ENCODE measurements around the gene SNX14. TPM values are rescaled to one million over a fixed set of nuclear protein-coding genes. Genes with fewer than 3 reads are reported as not detected.

SNX14 gene
- total and polyA plus RNA-seq, 8 donors, result 11.2 to 209 (median 61.5) TPM

DNA sequence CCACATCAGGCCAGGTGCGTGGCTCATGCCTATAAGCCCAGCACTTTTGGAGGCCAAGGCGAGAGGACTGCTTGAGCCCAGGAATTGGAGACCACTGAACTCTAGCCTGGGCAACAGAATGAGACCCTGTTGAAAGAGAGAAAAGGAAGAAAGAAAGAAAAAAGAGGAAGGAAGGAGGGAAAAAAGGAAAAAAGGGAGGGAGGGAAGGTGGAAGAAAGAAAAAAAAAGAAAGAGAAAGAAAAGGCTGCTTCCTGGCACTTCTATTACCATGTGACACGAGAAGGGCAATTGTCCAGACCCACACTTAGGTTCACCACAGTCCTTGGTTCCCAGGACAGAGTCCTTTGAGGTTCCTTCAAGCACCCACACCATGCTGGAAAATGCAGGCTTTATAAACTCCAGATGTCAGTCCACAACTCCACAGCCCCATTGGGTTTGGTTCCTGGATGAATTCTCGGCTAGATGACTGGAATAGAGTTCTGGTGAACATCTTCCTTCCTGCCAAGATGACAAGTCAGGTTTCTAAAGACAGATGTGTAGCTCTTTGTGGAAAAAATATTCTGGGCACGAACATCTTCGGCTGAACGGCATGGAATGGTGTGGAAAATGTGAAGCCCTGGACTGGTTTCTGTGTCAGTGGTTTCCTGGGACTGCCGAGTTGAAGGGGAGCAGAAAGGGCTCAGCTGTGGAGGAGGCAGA, 111.3 kb downstream of the SNX14 start:
- TF ChIP-seq POLR2A (IDR thresholded peaks at IDR 0.05), result no peak
- no peak for TF ChIP-seq EP300 (IDR thresholded peaks at IDR 0.05)
- TF ChIP-seq POLR2AphosphoS5 (IDR thresholded peaks at IDR 0.05), result no peak
- TF ChIP-seq, protein P1, sequence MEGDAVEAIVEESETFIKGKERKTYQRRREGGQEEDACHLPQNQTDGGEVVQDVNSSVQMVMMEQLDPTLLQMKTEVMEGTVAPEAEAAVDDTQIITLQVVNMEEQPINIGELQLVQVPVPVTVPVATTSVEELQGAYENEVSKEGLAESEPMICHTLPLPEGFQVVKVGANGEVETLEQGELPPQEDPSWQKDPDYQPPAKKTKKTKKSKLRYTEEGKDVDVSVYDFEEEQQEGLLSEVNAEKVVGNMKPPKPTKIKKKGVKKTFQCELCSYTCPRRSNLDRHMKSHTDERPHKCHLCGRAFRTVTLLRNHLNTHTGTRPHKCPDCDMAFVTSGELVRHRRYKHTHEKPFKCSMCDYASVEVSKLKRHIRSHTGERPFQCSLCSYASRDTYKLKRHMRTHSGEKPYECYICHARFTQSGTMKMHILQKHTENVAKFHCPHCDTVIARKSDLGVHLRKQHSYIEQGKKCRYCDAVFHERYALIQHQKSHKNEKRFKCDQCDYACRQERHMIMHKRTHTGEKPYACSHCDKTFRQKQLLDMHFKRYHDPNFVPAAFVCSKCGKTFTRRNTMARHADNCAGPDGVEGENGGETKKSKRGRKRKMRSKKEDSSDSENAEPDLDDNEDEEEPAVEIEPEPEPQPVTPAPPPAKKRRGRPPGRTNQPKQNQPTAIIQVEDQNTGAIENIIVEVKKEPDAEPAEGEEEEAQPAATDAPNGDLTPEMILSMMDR (IDR thresholded peaks at IDR 0.05), result no peak
- 66 to 88% (median 76%) methylated on average over 8 of the region's 8 CpGs for WGBS, 5 donors
- H3K9me3 ChIP-seq, result no peaks in the 10 kb centered on the region
- peaks cover 0 to 9% (median 0%) of the 10 kb centered on the region in 4 donors for H3K36me3 ChIP-seq
- peaks cover 0 to 21% (median 10%) of the 10 kb centered on the region in 4 donors for H3K4me1 ChIP-seq
- intact Hi-C loops (cut with DNase I; ENCODE audit: low total_unique reads), result loop anchor here (5.0 kb wide), 1 partner anchor 130 kb away; no protein-coding TSS in a partner anchor
- peak overlapping the region in 2 of 5 donors; percentile 5 to 46 for H3K27ac ChIP-seq
- H3K27me3 ChIP-seq, result no peaks in the 10 kb centered on the region
- DNase-seq, result no peak
- no peak overlapping the region for H3K4me3 ChIP-seq

DNA sequence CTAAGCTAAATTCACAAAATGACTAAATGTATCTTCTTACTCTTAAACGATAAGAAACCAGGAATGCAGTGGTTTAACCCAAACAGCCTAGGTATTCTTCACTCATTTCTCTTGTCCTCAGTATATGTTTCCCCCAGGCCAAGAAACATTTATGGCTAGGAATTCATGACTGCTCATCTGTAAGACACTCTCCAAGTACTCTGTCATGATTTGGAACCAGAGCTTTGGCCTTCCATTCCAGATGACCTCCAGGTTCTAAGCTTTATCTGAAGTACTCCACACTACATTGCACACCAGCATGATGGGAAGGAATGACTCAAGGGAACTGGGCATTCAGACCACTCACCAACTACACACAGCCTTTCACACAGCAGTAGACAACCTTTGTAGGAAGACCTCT, 114.5 kb downstream of the SNX14 start:
- intact Hi-C loops (cut with DNase I; ENCODE audit: low total_unique reads), result no loop called here
- TF ChIP-seq EP300 (IDR thresholded peaks at IDR 0.05) (no peak), POLR2A (IDR thresholded peaks at IDR 0.05) (no peak), POLR2AphosphoS5 (IDR thresholded peaks at IDR 0.05) (no peak)
- TF ChIP-seq, protein P1 (IDR thresholded peaks at IDR 0.05), result no peak
- Histone ChIP-seq H3K4me3 (no peak overlapping the region), H3K27me3 (no peaks in the 10 kb centered on the region), H3K4me1 (peaks cover 0 to 17% (median 10%) of the 10 kb centered on the region in 4 donors), H3K27ac (no peak overlapping the region), H3K9me3 (peaks cover 0 to 4% (median 0%) of the 10 kb centered on the region in 4 donors), H3K36me3 (peaks cover 0 to 11% (median 3%) of the 10 kb centered on the region in 4 donors)
- 83 to 97% (median 93%) methylated on average over 1 of the region's 1 CpG for WGBS, 5 donors
- DNase-seq, result no peak

DNA sequence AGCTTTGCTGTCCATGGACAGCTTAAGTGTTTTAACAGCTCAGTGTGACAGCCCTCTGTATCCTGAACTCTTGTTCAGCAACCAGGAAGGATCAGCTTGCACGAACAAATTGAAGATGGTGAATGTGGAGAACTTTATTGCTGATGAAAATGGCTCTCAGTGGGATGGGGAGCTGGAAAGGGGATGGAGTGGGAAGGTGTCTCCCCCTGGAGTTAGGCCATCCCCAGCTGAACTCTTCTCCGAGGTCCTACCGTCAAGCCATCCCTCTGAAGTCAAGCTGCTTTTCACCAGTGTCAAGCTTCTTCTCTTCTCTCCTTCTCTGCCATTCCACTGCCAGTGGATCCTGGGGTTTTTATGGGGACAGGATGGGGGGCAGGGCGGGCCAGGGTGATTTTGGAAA, 117.1 kb downstream of the SNX14 start:
- Histone ChIP-seq H3K9me3 (peaks cover 0 to 4% (median 0%) of the 10 kb centered on the region in 4 donors), H3K4me1 (peaks cover 0 to under 1% (median 0%) of the 10 kb centered on the region in 4 donors), H3K27me3 (no peaks in the 10 kb centered on the region), H3K27ac (no peak overlapping the region), H3K36me3 (peaks cover 0 to 11% (median 3%) of the 10 kb centered on the region in 4 donors), H3K4me3 (no peak overlapping the region)
- no peak for DNase-seq
- intact Hi-C loops (cut with DNase I; ENCODE audit: low total_unique reads), result no loop called here
- WGBS, 5 donors, result 92 to 96% (median 94%) methylated on average over 4 of the region's 4 CpGs
- TF ChIP-seq, protein P1 (IDR thresholded peaks at IDR 0.05), result no peak
- no peak for TF ChIP-seq POLR2AphosphoS5 (IDR thresholded peaks at IDR 0.05)
- TF ChIP-seq EP300 (IDR thresholded peaks at IDR 0.05), result no peak
- no peak for TF ChIP-seq POLR2A (IDR thresholded peaks at IDR 0.05)

DNA sequence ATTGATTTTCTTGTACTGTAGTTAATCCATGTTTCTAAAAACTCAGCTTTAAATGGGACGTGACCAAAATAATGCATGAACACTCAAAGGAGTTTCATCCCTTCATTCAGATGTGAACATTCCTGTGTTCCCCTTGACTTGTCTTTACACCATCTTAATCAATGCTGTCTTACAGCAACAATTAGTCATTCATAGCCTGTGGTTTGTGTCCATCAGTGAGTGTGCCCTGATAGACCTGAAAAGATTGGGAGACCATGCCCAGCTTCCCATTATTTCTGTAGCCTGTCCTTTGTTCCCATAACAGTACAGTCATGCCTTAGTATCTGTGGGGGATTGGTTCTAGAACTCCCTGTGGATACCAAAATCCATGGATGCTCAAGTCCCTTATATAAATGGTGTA, 119.9 kb downstream of the SNX14 start:
- intact Hi-C loops (cut with DNase I; ENCODE audit: low total_unique reads), result no loop called here
- H3K27me3 ChIP-seq, result no peaks in the 10 kb centered on the region
- no peak overlapping the region for H3K27ac ChIP-seq
- peaks cover 0 to 4% (median 0%) of the 10 kb centered on the region in 4 donors for H3K9me3 ChIP-seq
- H3K36me3 ChIP-seq, result peaks cover 0 to 11% (median 3%) of the 10 kb centered on the region in 4 donors
- DNase-seq, result no peak
- TF ChIP-seq, protein P1 (IDR thresholded peaks at IDR 0.05), result no peak
- no peak for TF ChIP-seq EP300 (IDR thresholded peaks at IDR 0.05)
- 89 to 99% (median 94%) methylated on average over 1 of the region's 1 CpG for WGBS, 5 donors
- no peak overlapping the region for H3K4me3 ChIP-seq
- H3K4me1 ChIP-seq, result peaks cover 0 to 6% (median 0%) of the 10 kb centered on the region in 4 donors

All from stomach (tissue), 9 donors.